K562 (cell line): Measurements from ENCODE around the gene ARRDC5. TPM values are rescaled to one million over a fixed set of nuclear protein-coding genes. Genes with fewer than 3 reads are reported as not detected.
A peak's percentile ranks its signal among the peaks of the same experiment; 100 is the strongest.

Experiments used
- ADNP ChIP-seq: fragments of 200-800 bp; sonication (Bioruptor generic); IDR thresholded peaks from 2 replicates; pipeline ENCODE4 v1.6.1; 2016; ENCODE audit warnings: missing genetic modification characterization, missing compliant biosample characterization
- CTBP1 ChIP-seq: fragments of 450-650 bp; IDR thresholded peaks from 2 replicates; pipeline ENCODE4 v1.6.1; 2016; ENCODE audit warnings: borderline replicate concordance
- EP300 ChIP-seq: IDR thresholded peaks from 2 replicates; pipeline ENCODE4 v1.6.1; 2012; ENCODE audit warnings: low read length, improper control_type of control experiment
- HDAC3 ChIP-seq: fragments of 450-650 bp; IDR thresholded peaks from 2 replicates; pipeline ENCODE4 v1.6.1; 2018; ENCODE audit warnings: borderline replicate concordance, mild to moderate bottlenecking, moderate library complexity; ENCODE audit not compliant: partially characterized antibody
- HMGN3 ChIP-seq: IDR thresholded peaks from 2 replicates; pipeline ENCODE4 v1.6.1; 2011; ENCODE audit warnings: borderline replicate concordance, low read depth, mild to moderate bottlenecking, mixed read lengths, low read length; ENCODE audit not compliant: insufficient read length; ENCODE audit errors: extremely low read depth
- MTA2 ChIP-seq: fragments of 450-650 bp; IDR thresholded peaks from 2 replicates; pipeline ENCODE4 v1.6.1; 2016; ENCODE audit warnings: low read depth
- OTX1 ChIP-seq: fragments of 450-650 bp; formaldehyde crosslinking; IDR thresholded peaks from 2 replicates; pipeline ENCODE4 v1.4.0; 2022; ENCODE audit warnings: mild to moderate bottlenecking
- REST ChIP-seq, 2 experiments: fragments of 450-650 bp; formaldehyde crosslinking in 1 of 2; IDR thresholded peaks; 2 replicates each; pipeline versions ENCODE4 v1.4.0 to v1.6.1; 2014 to 2020; ENCODE audit warnings: mild to moderate bottlenecking in 2 of 2, borderline replicate concordance in 1 of 2, low read depth in 1 of 2
- SPI1 ChIP-seq: IDR thresholded peaks from 2 replicates; pipeline ENCODE4 v1.6.1; 2011; ENCODE audit warnings: low read depth, low read length, control low read depth, borderline replicate concordance
- SRSF7 ChIP-seq: fragments of 200-400 bp; formaldehyde crosslinking; optimal IDR thresholded peaks from 2 replicates; pipeline ENCODE3; 2017; ENCODE audit warnings: mild to moderate bottlenecking, low read depth, low read length
- ZNF449 ChIP-seq: fragments of 250-450 bp; sonication (Bioruptor Pico); IDR thresholded peaks from 2 replicates; pipeline ENCODE4 v1.8.0; 2022; ENCODE audit warnings: moderate library complexity, mild to moderate bottlenecking, inconsistent platforms
- ZNF592 ChIP-seq: fragments of 450-650 bp; IDR thresholded peaks from 2 replicates; pipeline ENCODE4 v1.6.1; 2017; ENCODE audit warnings: antibody characterized with exemption, mild to moderate bottlenecking
- polyA plus RNA-seq, 8 experiments: library from polyadenylated mRNA; depleted of rRNA in 4 of 8; stranded (reverse) in 5 of 8; unstranded in 3 of 8; fragments of >200 nt; fragmentation: Nextera tagmentation in 2 of 8; fragmentation: Illumina TruSeq in 1 of 8; extraction: Ambion mirVana in 2 of 8; extraction: Trizol in 1 of 8; gene quantifications; 2 replicates each; pipeline versions ENCODE4 v1.2.1 to v1.2.3, GENCODE V29; 2011 to 2014; ENCODE audit warnings: inconsistent platforms in 1 of 8, missing spikeins in 1 of 8
- total RNA-seq, 7 experiments: library from RNA; depleted of rRNA in 6 of 7; stranded (reverse); fragments of >200 nt in 6 of 7; fragmentation: Illumina TruSeq in 2 of 7; extraction: Trizol in 2 of 7; gene quantifications; 2 replicates each; pipeline versions ENCODE4 v1.2.1 to v1.2.3, GENCODE V29; 2011 to 2021; ENCODE audit warnings: low replicate concordance in 1 of 7

Gene ARRDC5
- total and polyA plus RNA-seq, 9 of the 15 experiments (the other 6 are each of a cell fraction or from before 2014, with no cell fraction given): not detected

GRCh38 chr19:4870025-4870700 lies 32.5 kb downstream of the ARRDC5 start (continued):
- peak; percentile 24; the same call in 1 of the 2 replicates for TF ChIP-seq ZNF592
- no peak for TF ChIP-seq HMGN3
- no peak for TF ChIP-seq ZNF449 (CRISPR knock-in tag)
- peak; percentile 22; the same call in 1 of the 2 replicates for TF ChIP-seq REST (IDR thresholded peaks at IDR 0.05; ENCODE audit: borderline replicate concordance)
- TF ChIP-seq REST (CRISPR knock-in tag; IDR thresholded peaks at IDR 0.05; ENCODE audit: low read depth): no peak
- TF ChIP-seq OTX1 (CRISPR knock-in tag): peak; percentile 64; the same call in 1 of the 2 replicates
- peak; percentile 99 for TF ChIP-seq ADNP (tag)
- peak; percentile 76 for TF ChIP-seq EP300
- TF ChIP-seq MTA2: peak; percentile 36; the same call in 1 of the 2 replicates
- TF ChIP-seq HDAC3: peak; percentile 50
- TF ChIP-seq CTBP1: peak; percentile 85
- no peak for TF ChIP-seq SRSF7
- TF ChIP-seq SPI1: peak; percentile 96
